Left ventricle myocardium inferior (tissue), 1 donor: ENCODE results near the gene HCN2. TPM values are rescaled to one million over a fixed set of nuclear protein-coding genes. Genes with fewer than 3 reads are reported as not detected.

Experiments used
- DNase-seq: peaks from one replicate; pipeline ENCODE4 v3.0.0-alpha.2; 2020
- H3K27ac ChIP-seq: fragments of 200-600 bp; replicated peaks from 2 replicates; pipeline ENCODE4 v1.8.0; 2021
- H3K27me3 ChIP-seq: fragments of 200-600 bp; 2 replicates; pipeline ENCODE4 v1.8.0; 2021; ENCODE audit warnings: low read depth
- H3K36me3 ChIP-seq: fragments of 200-600 bp; 2 replicates; pipeline ENCODE4 v1.8.0; 2021
- H3K4me1 ChIP-seq: fragments of 200-600 bp; 2 replicates; pipeline ENCODE4 v1.8.0; 2021
- H3K4me3 ChIP-seq: fragments of 200-600 bp; 2 replicates; pipeline ENCODE4 v1.8.0; 2021; ENCODE audit warnings: mild to moderate bottlenecking, moderate library complexity
- H3K9me3 ChIP-seq: fragments of 200-600 bp; replicated peaks from 2 replicates; pipeline ENCODE4 v1.8.0; 2021
- intact Hi-C: fragments of 100-400 bp; cut with micrococcal nuclease; formaldehyde crosslinking; loops from one replicate; pipeline ENCODE4 v1.11.0; 2022
- total RNA-seq: library from RNA; stranded (reverse); fragmentation: NEBNext Ultra II Directional; extraction: Animal tissue kit (Norgen Biotek cat#: 25700); gene quantifications from one replicate; pipeline ENCODE4 v1.2.1, GENCODE V29; 2021
- TF ChIP-seq, protein P1 (sequence below): fragments of 200-600 bp; IDR thresholded peaks from 2 replicates; pipeline ENCODE4 v1.8.0; 2021; ENCODE audit warnings: antibody characterized with exemption, mild to moderate bottlenecking, borderline replicate concordance
- donor health status: DM: no; HTN: yes; CAD: no; lungs with severe emphysema.

Gene HCN2
- total RNA-seq, 1 donor from 2014 or later: 21.9 TPM

DNA sequence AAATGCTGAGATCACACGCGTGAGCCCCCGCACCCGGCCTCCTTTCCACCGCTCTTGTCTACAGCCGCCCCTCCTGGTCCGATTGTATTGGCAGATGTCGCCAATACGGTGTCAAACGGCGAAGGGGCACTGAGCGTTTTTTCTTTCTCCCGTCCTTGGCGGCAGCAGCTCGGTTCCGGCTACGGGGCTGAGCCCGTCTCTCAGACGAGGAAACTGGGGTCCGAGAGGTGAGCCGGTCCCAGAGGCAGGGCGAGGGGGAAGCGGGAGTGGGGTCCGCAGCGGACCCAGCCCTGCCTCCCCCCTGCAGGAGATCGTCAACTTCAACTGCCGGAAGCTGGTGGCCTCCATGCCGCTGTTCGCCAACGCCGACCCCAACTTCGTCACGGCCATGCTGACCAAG, 23.3 kb downstream of the HCN2 start:
- TF ChIP-seq, protein P1, sequence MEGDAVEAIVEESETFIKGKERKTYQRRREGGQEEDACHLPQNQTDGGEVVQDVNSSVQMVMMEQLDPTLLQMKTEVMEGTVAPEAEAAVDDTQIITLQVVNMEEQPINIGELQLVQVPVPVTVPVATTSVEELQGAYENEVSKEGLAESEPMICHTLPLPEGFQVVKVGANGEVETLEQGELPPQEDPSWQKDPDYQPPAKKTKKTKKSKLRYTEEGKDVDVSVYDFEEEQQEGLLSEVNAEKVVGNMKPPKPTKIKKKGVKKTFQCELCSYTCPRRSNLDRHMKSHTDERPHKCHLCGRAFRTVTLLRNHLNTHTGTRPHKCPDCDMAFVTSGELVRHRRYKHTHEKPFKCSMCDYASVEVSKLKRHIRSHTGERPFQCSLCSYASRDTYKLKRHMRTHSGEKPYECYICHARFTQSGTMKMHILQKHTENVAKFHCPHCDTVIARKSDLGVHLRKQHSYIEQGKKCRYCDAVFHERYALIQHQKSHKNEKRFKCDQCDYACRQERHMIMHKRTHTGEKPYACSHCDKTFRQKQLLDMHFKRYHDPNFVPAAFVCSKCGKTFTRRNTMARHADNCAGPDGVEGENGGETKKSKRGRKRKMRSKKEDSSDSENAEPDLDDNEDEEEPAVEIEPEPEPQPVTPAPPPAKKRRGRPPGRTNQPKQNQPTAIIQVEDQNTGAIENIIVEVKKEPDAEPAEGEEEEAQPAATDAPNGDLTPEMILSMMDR: no peak

DNA sequence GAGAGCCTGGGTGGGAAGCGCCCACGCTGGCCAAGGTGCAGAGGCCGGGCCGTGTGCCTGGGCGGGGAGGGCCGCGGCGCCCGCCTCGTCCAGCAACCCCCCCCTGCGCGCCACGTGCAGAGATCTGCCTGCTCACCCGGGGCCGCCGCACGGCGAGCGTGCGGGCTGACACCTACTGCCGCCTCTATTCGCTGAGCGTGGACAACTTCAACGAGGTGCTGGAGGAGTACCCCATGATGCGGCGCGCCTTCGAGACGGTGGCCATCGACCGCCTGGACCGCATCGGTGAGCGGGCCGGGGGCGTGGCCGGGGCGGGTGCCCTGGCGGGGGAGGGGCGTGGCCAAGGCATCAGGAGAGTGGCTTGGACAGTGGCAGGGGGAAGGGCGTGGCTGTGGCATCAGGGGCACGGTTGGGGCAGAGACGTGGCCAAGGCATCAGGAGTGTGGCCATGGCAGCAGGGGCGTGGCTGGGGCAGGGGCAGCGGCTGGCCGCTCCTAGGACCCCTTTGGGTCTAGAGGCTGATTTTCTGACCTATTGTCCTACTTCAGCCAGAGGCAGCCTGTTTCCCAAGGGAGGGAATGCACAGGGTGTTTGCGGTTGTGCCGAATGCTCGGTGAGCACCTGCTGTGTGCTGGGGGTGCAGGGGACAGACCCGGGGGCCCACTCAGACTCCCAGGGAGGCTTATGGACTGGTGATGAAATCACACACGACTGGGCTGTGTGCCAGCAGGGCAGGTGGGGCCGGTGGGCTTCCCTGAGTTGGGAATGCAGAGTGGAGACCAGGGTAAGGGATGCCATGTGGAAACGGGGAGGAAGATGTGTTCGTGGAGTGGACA, 24.3 kb downstream of the HCN2 start:
- no peak overlapping the region for H3K4me3 ChIP-seq
- H3K4me1 ChIP-seq: peaks cover 27% of the 10 kb centered on the region
- TF ChIP-seq, protein P1: no peak
- intact Hi-C loops: no loop called here
- H3K27me3 ChIP-seq: peaks cover 24% of the 10 kb centered on the region
- H3K27ac ChIP-seq: no peak overlapping the region
- H3K36me3 ChIP-seq: peaks cover 22% of the 10 kb centered on the region
- no peaks in the 10 kb centered on the region for H3K9me3 ChIP-seq
- DNase-seq: no peak

More for the DNA sequence above, 23.3 kb downstream of the HCN2 start:
- no peak overlapping the region for H3K27ac ChIP-seq
- H3K9me3 ChIP-seq: no peaks in the 10 kb centered on the region
- intact Hi-C loops: no loop called here
- H3K4me1 ChIP-seq: peaks cover 33% of the 10 kb centered on the region
- H3K36me3 ChIP-seq: peaks cover 12% of the 10 kb centered on the region
- DNase-seq: no peak
- no peak overlapping the region for H3K4me3 ChIP-seq
- peaks cover 24% of the 10 kb centered on the region for H3K27me3 ChIP-seq

DNA sequence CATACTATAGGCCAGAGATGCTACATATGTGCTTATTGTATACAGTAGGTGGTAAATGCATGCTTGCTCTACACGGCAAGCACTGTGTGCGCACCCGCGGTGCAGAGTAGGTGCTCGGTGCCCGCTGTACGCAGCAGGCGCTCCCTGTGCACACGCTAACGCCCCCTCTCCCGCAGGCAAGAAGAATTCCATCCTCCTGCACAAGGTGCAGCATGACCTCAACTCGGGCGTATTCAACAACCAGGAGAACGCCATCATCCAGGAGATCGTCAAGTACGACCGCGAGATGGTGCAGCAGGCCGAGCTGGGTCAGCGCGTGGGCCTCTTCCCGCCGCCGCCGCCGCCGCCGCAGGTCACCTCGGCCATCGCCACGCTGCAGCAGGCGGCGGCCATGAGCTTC, 25.9 kb downstream of the HCN2 start:
- no peak overlapping the region for H3K4me3 ChIP-seq
- TF ChIP-seq, protein P1: no peak
- H3K9me3 ChIP-seq: no peaks in the 10 kb centered on the region
- intact Hi-C loops: no loop called here
- H3K27me3 ChIP-seq: peaks cover 24% of the 10 kb centered on the region
- no peak overlapping the region for H3K27ac ChIP-seq
- DNase-seq: no peak
- H3K4me1 ChIP-seq: peaks cover 13% of the 10 kb centered on the region
- peaks cover 38% of the 10 kb centered on the region for H3K36me3 ChIP-seq

DNA sequence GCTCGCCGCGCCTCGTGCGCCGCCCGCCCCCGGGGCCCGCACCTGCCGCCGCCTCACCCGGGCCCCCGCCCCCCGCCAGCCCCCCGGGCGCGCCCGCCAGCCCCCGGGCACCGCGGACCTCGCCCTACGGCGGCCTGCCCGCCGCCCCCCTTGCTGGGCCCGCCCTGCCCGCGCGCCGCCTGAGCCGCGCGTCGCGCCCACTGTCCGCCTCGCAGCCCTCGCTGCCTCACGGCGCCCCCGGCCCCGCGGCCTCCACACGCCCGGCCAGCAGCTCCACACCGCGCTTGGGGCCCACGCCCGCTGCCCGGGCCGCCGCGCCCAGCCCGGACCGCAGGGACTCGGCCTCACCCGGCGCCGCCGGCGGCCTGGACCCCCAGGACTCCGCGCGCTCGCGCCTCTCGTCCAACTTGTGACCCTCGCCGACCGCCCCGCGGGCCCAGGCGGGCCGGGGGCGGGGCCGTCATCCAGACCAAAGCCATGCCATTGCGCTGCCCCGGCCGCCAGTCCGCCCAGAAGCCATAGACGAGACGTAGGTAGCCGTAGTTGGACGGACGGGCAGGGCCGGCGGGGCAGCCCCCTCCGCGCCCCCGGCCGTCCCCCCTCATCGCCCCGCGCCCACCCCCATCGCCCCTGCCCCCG, 26.5 kb downstream of the HCN2 start:
- no peak for DNase-seq

DNA sequence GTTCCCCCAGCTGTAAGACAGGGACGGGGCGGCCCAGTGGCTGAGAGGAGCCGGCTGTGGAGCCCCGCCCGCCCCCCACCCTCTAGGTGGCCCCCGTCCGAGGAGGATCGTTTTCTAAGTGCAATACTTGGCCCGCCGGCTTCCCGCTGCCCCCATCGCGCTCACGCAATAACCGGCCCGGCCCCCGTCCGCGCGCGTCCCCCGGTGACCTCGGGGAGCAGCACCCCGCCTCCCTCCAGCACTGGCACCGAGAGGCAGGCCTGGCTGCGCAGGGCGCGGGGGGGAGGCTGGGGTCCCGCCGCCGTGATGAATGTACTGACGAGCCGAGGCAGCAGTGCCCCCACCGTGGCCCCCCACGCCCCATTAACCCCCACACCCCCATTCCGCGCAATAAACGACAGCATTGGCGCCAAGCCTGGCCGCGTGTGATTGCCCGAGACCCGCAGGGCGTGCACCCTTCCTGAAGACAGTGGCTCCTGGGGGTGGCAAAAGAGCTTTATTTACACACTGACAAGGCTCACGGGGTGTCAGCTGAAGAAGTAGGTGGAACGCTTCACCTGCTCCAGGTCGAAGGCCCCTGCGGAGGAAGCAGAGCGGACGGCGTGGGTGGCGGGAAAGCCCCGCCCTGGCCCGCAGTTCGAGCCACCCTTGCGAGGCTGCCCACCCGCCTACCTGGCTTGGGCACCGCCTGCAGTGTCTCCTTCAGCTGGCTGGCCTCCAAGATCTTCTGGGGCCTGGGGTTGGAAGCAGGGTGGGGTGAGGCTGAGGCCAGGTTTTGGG, 27.3 kb downstream of the HCN2 start:
- Histone ChIP-seq H3K27me3 (peaks cover 24% of the 10 kb centered on the region), H3K4me1 (peaks cover 2% of the 10 kb centered on the region), H3K9me3 (no peaks in the 10 kb centered on the region), H3K27ac (no peak overlapping the region), H3K4me3 (no peak overlapping the region), H3K36me3 (peaks cover 49% of the 10 kb centered on the region)
- intact Hi-C loops: no loop called here
- TF ChIP-seq, protein P1: no peak
- DNase-seq: no peak

More for the DNA sequence above, 26.5 kb downstream of the HCN2 start:
- intact Hi-C loops: no loop called here
- H3K4me3 ChIP-seq: no peak overlapping the region
- H3K36me3 ChIP-seq: peaks cover 42% of the 10 kb centered on the region
- peaks cover 7% of the 10 kb centered on the region for H3K4me1 ChIP-seq
- TF ChIP-seq, protein P1: no peak
- H3K27me3 ChIP-seq: peaks cover 24% of the 10 kb centered on the region
- no peak overlapping the region for H3K27ac ChIP-seq
- H3K9me3 ChIP-seq: no peaks in the 10 kb centered on the region
